IgD-negative memory B cell (primary cell): ENCODE data around the gene MCAM. TPM values are rescaled to one million over a fixed set of nuclear protein-coding genes. Genes with fewer than 3 reads are reported as not detected.

Experiments used
- H3K27ac Mint-ChIP-seq, 3 donors: one replicate each; pipeline ENCODE4 v1.8.0; 2020 to 2022; ENCODE audit warnings: mild to moderate bottlenecking in 3 of 3, mixed read lengths in 3 of 3, moderate library complexity in 1 of 3
- H3K27me3 Mint-ChIP-seq: one replicate; pipeline ENCODE4 v1.8.0; 2021; ENCODE audit warnings: mixed read lengths
- H3K36me3 Mint-ChIP-seq: one replicate; pipeline ENCODE4 v1.8.0; 2020; ENCODE audit warnings: mild to moderate bottlenecking, mixed read lengths
- H3K4me1 Mint-ChIP-seq, 3 donors: one replicate each; pipeline ENCODE4 v1.8.0; 2020 to 2022; ENCODE audit warnings: mixed read lengths in 3 of 3, mild to moderate bottlenecking in 1 of 3
- H3K4me3 Mint-ChIP-seq, 4 donors: one replicate each; pipeline ENCODE4 v1.8.0; 2020 to 2022; ENCODE audit warnings: mild to moderate bottlenecking in 4 of 4, mixed read lengths in 4 of 4, moderate library complexity in 3 of 4
- H3K9me3 Mint-ChIP-seq, 3 donors: one replicate each; pipeline ENCODE4 v1.8.0; 2020 to 2021; ENCODE audit warnings: mixed read lengths in 3 of 3, mild to moderate bottlenecking in 1 of 3
- polyA plus RNA-seq: library from polyadenylated mRNA; unstranded; fragments of 300-500 nt; fragmentation: Illumina TruSeq; gene quantifications from one replicate; pipeline ENCODE4 v1.2.3, GENCODE V29; 2021

MCAM gene
- polyA plus RNA-seq, 1 donor from 2014 or later: 1.3 TPM

DNA sequence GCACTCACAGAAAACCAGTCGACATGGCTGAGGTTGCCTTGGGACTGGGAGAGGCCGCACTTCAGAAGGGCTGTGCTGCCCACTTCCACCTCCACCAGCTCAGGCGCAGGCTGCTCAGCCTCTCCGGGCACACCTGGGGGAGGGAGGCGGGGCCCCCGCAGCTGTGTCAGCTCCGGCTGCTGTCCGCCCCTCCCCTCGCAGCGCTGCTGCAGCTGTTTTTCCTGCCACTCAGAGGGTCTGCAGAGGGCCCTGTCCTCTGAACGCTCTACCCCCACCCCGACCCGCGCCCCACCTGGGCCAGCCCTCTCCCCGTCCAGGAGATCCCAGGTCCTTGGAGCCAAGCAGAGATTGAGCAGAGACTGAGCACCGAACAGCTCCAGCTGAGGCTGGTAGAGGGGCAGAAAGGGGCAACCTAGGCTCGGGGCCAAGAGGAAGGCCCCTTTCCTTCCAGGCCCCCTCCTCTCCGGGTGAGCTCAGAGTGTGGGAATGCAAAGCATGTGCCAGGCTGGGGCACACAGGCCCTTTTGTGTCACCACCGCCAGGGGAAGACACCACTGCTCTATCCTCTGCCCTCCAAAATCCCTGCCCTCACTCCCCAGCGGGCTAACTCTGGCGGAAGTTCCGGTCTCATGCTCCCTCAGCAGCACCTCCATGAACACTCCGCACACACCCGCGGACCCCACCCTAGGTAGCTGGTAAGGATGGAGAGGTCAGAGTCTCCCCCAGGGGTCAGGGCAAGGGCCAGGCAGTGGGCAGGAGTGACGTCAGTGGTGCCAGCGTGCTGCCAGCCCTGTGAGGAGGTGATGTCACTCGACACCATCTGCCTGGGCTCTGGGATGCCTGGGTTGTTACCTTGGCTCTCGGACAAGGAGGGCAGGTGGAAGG is 1.6 kb downstream of the MCAM start:
- H3K4me1 Mint-ChIP-seq: peaks cover 6 to 18% (median 11%) of the 10 kb centered on the region in 3 donors
- peak overlapping the region in 1 of 3 donors; percentile 7 for H3K27ac Mint-ChIP-seq
- no peaks in the 10 kb centered on the region for H3K36me3 Mint-ChIP-seq
- H3K27me3 Mint-ChIP-seq: peaks cover 31% of the 10 kb centered on the region
- H3K4me3 Mint-ChIP-seq: peak overlapping the region; percentile 77 to 93 (median 85)
- no peaks in the 10 kb centered on the region for H3K9me3 Mint-ChIP-seq

GRCh38 chr11:119314726-119315125 is 2.2 kb downstream of the MCAM start:
- Mint-ChIP-seq H3K36me3 (peaks cover under 1% of the 10 kb centered on the region), H3K9me3 (no peaks in the 10 kb centered on the region), H3K4me1 (peaks cover 6 to 16% (median 10%) of the 10 kb centered on the region in 3 donors), H3K27ac (peak overlapping the region in 2 of 3 donors; percentile 7 to 44), H3K27me3 (peaks cover 30% of the 10 kb centered on the region), H3K4me3 (peak overlapping the region; percentile 31 to 93 (median 78))

DNA sequence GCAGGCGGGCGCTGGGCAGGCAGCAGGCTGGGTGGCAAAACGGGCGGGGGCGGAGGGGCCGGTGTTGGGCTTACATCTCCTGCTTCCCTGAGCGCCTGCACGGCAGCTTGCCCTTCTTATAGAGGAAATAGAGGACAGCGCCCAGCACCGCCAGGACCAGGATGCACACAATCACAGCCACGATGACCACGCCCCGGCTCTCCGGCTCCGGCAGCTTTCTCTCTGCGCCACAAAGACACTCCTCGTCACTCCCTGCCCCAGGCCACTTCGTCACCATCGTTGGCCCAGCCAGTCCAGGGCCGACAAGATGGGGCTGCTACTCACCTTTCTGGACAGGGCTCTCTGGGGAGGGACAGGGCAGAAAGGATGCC is 6.3 kb downstream of the MCAM start:
- Mint-ChIP-seq H3K27me3 (peaks cover 16% of the 10 kb centered on the region), H3K27ac (no peak overlapping the region), H3K9me3 (no peaks in the 10 kb centered on the region), H3K36me3 (peaks cover 4% of the 10 kb centered on the region), H3K4me1 (peaks cover 0 to 8% (median 3%) of the 10 kb centered on the region in 3 donors), H3K4me3 (no peak overlapping the region)

DNA sequence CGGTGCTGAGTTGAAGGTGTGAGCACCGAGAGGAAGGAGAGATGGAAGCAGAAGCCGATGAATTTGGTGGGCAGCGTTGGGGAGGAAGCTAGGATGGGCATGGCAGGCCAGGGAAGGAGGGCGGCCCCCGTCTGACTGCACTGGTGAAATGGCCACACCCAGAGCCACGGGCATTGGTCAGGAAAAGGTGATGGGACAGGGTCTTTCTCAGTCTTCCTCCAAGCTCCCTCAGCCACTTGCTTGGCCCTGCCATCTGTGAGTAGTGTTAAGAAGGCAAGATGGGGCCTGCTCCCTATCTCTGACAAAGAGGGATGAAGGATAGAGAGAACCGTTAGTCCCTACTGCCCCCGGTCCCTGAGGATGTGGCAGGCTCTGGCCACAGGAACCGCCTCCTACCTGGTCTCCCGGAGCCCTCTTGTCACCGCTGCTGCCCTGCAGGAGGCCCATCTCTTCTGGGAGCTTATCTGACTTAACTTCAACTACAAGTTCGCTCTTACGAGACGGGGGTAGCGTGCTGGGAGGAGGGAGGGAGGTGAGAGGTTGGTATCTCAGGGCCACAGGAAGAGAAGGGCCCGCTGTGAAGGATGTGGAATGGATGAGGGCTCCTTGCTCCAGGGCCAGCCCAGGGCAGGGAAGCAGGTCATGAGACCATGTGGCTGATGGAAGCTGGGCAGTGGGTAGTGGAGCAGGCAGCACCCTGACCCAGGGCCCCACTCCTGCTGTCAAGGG is 6.8 kb downstream of the MCAM start:
- Mint-ChIP-seq H3K27me3 (peaks cover 12% of the 10 kb centered on the region), H3K27ac (peak overlapping the region in 1 of 3 donors; percentile 7), H3K4me1 (peaks cover 0 to 5% (median 3%) of the 10 kb centered on the region in 3 donors), H3K4me3 (no peak overlapping the region), H3K36me3 (peaks cover 5% of the 10 kb centered on the region), H3K9me3 (no peaks in the 10 kb centered on the region)

DNA sequence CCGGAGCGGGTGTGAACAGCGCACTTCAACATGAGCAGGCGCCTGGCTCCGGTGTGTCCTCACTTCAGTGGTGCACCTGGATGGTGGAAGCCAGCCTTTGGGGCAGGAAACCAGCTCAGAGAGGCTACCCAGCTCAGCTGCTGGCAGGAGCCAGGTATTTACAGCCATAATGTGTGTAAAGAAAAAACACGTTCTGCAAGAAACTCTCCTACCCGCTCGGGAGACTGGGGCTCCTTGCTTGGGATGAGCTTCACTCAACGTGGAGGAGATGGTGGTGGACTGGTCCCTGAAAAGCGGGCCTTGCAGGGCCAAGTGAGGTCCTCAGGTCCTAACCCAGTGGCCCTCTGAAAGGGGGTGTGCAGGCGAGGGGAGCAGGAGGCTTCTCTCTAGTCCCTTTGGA is 7.5 kb downstream of the MCAM start:
- peaks cover 0 to 1% (median 0%) of the 10 kb centered on the region in 3 donors for H3K4me1 Mint-ChIP-seq
- H3K27ac Mint-ChIP-seq: peak overlapping the region in 2 of 3 donors; percentile 7 to 67
- no peak overlapping the region for H3K4me3 Mint-ChIP-seq
- H3K27me3 Mint-ChIP-seq: peaks cover 5% of the 10 kb centered on the region
- H3K9me3 Mint-ChIP-seq: no peaks in the 10 kb centered on the region
- H3K36me3 Mint-ChIP-seq: peaks cover 8% of the 10 kb centered on the region

- Mint-ChIP-seq H3K36me3 (peaks cover 14% of the 10 kb centered on the region), H3K9me3 (no peaks in the 10 kb centered on the region), H3K27ac (no peak overlapping the region), H3K4me1 (peaks cover 0 to 1% (median 0%) of the 10 kb centered on the region in 3 donors), H3K4me3 (no peak overlapping the region), H3K27me3 (peaks cover 1% of the 10 kb centered on the region)
These were observed 9.0 kb downstream of the MCAM start for GRCh38 chr11:119307974-119308373.

- no peaks in the 10 kb centered on the region for H3K9me3 Mint-ChIP-seq
- no peak overlapping the region for H3K4me3 Mint-ChIP-seq
- peaks cover 0 to 1% (median 0%) of the 10 kb centered on the region in 3 donors for H3K4me1 Mint-ChIP-seq
- H3K36me3 Mint-ChIP-seq: peaks cover 18% of the 10 kb centered on the region
- H3K27me3 Mint-ChIP-seq: no peaks in the 10 kb centered on the region
- no peak overlapping the region for H3K27ac Mint-ChIP-seq
These were observed 9.7 kb downstream of the MCAM start for GRCh38 chr11:119307219-119307618.

DNA sequence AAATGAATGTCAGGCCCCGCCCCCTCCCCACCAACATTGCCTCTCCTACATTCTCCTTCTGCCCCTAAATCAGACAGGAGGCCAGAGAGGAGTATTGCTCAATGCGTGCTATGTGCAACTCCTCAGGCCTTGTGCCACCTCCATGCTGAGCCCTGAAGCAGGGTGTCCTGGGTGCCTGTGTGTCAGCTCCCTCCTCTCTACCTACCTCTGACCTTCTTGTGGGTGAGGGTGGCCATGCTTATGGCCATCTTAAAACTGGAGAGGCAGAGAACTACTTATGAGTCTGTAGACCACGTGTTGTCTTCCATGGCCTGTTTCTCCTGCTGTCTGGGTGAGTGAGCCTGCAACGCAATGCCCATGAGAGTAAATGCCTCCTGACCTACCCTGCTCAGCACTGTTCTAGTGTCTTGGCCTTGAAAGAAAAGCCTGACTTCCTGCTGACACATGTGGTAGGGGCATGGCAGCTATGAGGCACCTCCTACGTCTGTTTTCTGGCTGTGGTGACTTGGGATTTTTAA is 10.5 kb downstream of the MCAM start:
- H3K4me1 Mint-ChIP-seq: peaks cover 0 to 1% (median 0%) of the 10 kb centered on the region in 3 donors
- no peak overlapping the region for H3K4me3 Mint-ChIP-seq
- H3K27me3 Mint-ChIP-seq: no peaks in the 10 kb centered on the region
- H3K9me3 Mint-ChIP-seq: no peaks in the 10 kb centered on the region
- H3K36me3 Mint-ChIP-seq: peaks cover 19% of the 10 kb centered on the region
- H3K27ac Mint-ChIP-seq: peak overlapping the region in 1 of 3 donors; percentile 67

GRCh38 chr11:119305556-119306372 is 11.2 kb downstream of the MCAM start:
- Mint-ChIP-seq H3K27me3 (no peaks in the 10 kb centered on the region), H3K27ac (peak overlapping the region in 2 of 3 donors; percentile 53 to 67), H3K36me3 (peaks cover 20% of the 10 kb centered on the region), H3K4me1 (peaks cover 0 to 1% (median 0%) of the 10 kb centered on the region in 3 donors), H3K9me3 (no peaks in the 10 kb centered on the region), H3K4me3 (no peak overlapping the region)

- H3K27me3 Mint-ChIP-seq: no peaks in the 10 kb centered on the region
- H3K4me1 Mint-ChIP-seq: no peaks in the 10 kb centered on the region
- H3K27ac Mint-ChIP-seq: no peak overlapping the region
- no peak overlapping the region for H3K4me3 Mint-ChIP-seq
- H3K9me3 Mint-ChIP-seq: no peaks in the 10 kb centered on the region
- H3K36me3 Mint-ChIP-seq: peaks cover 18% of the 10 kb centered on the region
These were observed 13.7 kb downstream of the MCAM start for GRCh38 chr11:119303227-119303718.

DNA sequence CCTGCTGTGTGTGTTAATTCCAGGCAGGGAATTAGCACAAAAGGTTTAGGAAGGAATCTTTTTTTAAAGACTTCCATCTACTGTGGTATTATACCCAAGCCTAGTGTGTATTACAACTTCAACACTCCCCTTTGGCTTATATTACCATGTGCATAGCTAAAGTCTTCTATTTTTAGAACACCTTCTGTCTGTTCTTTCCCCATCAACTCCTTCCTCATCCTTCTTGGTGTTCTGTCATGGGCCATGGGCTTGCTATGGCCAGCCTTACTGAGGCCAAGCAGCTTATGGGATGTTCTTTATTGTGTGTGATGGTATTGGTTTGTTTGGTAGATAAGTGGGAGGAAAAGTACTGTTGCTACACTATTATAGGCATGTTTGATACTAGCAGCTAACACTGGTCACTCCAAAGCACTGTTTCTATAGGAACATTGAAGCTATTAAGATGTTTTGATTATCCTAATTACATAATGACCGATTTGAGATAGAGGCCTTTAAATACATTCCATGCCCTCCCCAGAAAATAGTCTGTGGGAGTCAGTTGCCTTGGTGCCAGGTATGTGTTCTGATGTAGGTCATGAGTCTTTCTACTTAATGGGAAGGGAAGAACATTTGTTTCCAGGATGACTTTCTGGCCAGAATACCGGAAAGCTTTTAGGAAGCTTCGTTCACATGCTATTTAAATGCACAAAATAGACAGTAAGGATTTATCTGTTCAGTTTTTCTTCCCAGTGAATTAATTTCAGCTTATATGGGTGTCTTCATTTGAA is 16.5 kb downstream of the MCAM start:
- Mint-ChIP-seq H3K27ac (no peak overlapping the region), H3K9me3 (no peaks in the 10 kb centered on the region), H3K4me3 (no peak overlapping the region), H3K4me1 (no peaks in the 10 kb centered on the region), H3K36me3 (peaks cover 19% of the 10 kb centered on the region), H3K27me3 (no peaks in the 10 kb centered on the region)

DNA sequence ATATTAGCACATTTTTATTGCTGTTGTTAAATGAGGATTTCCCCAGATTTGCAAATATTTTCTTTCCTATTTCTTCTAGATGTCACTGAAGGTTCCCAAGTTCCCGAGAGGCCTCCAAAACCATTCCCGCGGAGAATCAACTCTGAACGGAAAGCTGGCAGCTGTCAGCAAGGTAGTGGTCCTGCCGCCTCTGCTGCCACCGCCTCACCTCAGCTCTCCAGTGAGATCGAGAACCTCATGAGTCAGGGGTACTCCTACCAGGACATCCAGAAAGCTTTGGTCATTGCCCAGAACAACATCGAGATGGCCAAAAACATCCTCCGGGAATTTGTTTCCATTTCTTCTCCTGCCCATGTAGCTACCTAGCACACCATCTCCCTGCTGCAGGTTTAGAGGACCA is 17.5 kb downstream of the MCAM start:
- Mint-ChIP-seq H3K4me1 (no peaks in the 10 kb centered on the region), H3K27ac (no peak overlapping the region), H3K27me3 (no peaks in the 10 kb centered on the region), H3K4me3 (no peak overlapping the region), H3K9me3 (no peaks in the 10 kb centered on the region), H3K36me3 (peaks cover 14% of the 10 kb centered on the region)

GRCh38 chr11:119298726-119299125 is 18.2 kb downstream of the MCAM start:
- H3K27me3 Mint-ChIP-seq: no peaks in the 10 kb centered on the region
- H3K36me3 Mint-ChIP-seq: peaks cover 12% of the 10 kb centered on the region
- no peaks in the 10 kb centered on the region for H3K4me1 Mint-ChIP-seq
- H3K9me3 Mint-ChIP-seq: no peaks in the 10 kb centered on the region
- H3K4me3 Mint-ChIP-seq: no peak overlapping the region
- no peak overlapping the region for H3K27ac Mint-ChIP-seq

DNA sequence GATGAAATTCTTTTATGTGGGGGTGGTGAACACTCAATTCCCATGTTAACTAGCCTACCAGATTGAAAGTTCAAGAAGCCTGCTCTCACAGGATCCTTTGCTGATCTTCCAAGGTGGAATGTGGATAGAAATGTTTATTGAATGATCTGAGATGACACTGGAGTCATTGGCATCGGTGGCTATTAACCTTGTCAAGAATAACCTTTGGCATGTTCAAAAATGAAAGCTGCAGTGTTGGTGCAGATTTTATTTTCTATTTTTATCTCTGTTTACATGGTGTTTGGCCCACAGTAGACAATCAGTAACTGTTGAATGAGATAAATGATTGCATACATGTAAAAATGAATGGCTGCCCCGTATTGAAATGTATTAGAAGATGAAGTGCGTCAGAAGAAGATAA is 19.0 kb downstream of the MCAM start:
- H3K9me3 Mint-ChIP-seq: no peaks in the 10 kb centered on the region
- no peak overlapping the region for H3K4me3 Mint-ChIP-seq
- no peaks in the 10 kb centered on the region for H3K27me3 Mint-ChIP-seq
- H3K4me1 Mint-ChIP-seq: no peaks in the 10 kb centered on the region
- H3K27ac Mint-ChIP-seq: no peak overlapping the region
- H3K36me3 Mint-ChIP-seq: peaks cover 11% of the 10 kb centered on the region
